Lung (tissue), 12 donors: ENCODE results near the gene CASP9. TPM values are rescaled to one million over a fixed set of nuclear protein-coding genes. Genes with fewer than 3 reads are reported as not detected.

Experiments
- ATAC-seq: fragments of 200-7000 bp; cut with Tn5 transposase; one replicate; pipeline ENCODE4 v1.9.1; 2020; ENCODE audit warnings: moderate number of reproducible peaks; ENCODE audit not compliant: insufficient read depth, low FRiP score
- DNase-seq, 3 donors: peaks; one replicate each; pipeline ENCODE4 v3.0.0-alpha.2; 2013 to 2017
- H3K27ac ChIP-seq, 2 donors: one replicate each; pipeline ENCODE4 v1.5.1; 2013; ENCODE audit warnings: mild to moderate bottlenecking in 2 of 2, moderate library complexity in 2 of 2, control low read depth in 1 of 2, inconsistent platforms in 1 of 2, low read depth in 1 of 2, low read length in 1 of 2
- H3K27me3 ChIP-seq, 3 donors: one replicate each; pipeline ENCODE4 v1.5.1; 2013; ENCODE audit warnings: low read length in 2 of 3; ENCODE audit not compliant: control insufficient read depth in 3 of 3, insufficient read depth in 3 of 3
- H3K36me3 ChIP-seq, 4 donors: one replicate each; pipeline ENCODE4 v1.5.1; 2013; ENCODE audit warnings: low read length in 4 of 4, mild to moderate bottlenecking in 1 of 4, moderate library complexity in 1 of 4; ENCODE audit not compliant: control insufficient read depth in 4 of 4, insufficient read depth in 4 of 4
- H3K4me1 ChIP-seq, 5 donors: one replicate each; pipeline ENCODE4 v1.5.1; 2013; ENCODE audit warnings: low read length in 5 of 5, mild to moderate bottlenecking in 2 of 5, moderate library complexity in 1 of 5; ENCODE audit not compliant: control insufficient read depth in 5 of 5, insufficient read depth in 5 of 5
- H3K4me3 ChIP-seq: one replicate; pipeline ENCODE4 v1.5.1; 2013; ENCODE audit warnings: mild to moderate bottlenecking, control low read depth, moderate library complexity
- H3K9ac ChIP-seq, 2 donors: one replicate each; pipeline ENCODE4 v1.5.1; 2013; ENCODE audit warnings: low read length in 2 of 2, control low read depth in 1 of 2; ENCODE audit not compliant: insufficient read depth in 1 of 2
- H3K9me3 ChIP-seq, 4 donors: one replicate each; pipeline ENCODE4 v1.5.1; 2013; ENCODE audit warnings: low read length in 3 of 4, mild to moderate bottlenecking in 1 of 4, moderate library complexity in 1 of 4; ENCODE audit not compliant: control insufficient read depth in 4 of 4, insufficient read depth in 3 of 4
- WGBS, 2 donors: extraction: QIAGEN DNeasy Blood & Tissue Kit; methylation state at CpG; one replicate each; pipeline ENCODE4 v1.1.7; 2013; 5-methylcytosine and 5-hydroxymethylcytosine counted together
- polyA plus RNA-seq, 2 donors: library from polyadenylated mRNA; stranded (reverse); fragments of 200-250 nt; gene quantifications; one replicate each; pipeline ENCODE4 v1.2.1, GENCODE V29; 2013
- total RNA-seq, 2 donors: library from RNA; depleted of rRNA in 1 of 2; stranded (reverse); fragments of >200 nt in 1 of 2; gene quantifications; one replicate each; pipeline ENCODE4 v1.2.1, GENCODE V29; 2014 to 2021
- TF ChIP-seq, protein P1 (sequence below): IDR thresholded peaks from 2 replicates; pipeline ENCODE4 v1.5.1; 2012; ENCODE audit warnings: mild to moderate bottlenecking; ENCODE audit errors: control extremely low read depth, extremely low read depth
- donor health status: control.
- donor health status: control.
- donor health status: Bipolar disorder and iron deficiency.
- donor health status: healthy.
- donor health status: DM: yes; HTN: yes; CAD: no.

The CASP9 gene
- total and polyA plus RNA-seq, 4 donors: 13.3 to 16.6 (median 13.8) TPM

GRCh38 chr1:15546641-15547040 is 22.6 kb upstream of the CASP9 start:
- Histone ChIP-seq H3K4me1 (no peaks in the 10 kb centered on the region), H3K27me3 (no peaks in the 10 kb centered on the region), H3K9me3 (no peaks in the 10 kb centered on the region), H3K4me3 (no peak overlapping the region), H3K36me3 (peaks cover 23 to 37% (median 31%) of the 10 kb centered on the region in 4 donors), H3K27ac (no peak overlapping the region), H3K9ac (no peak overlapping the region)
- WGBS, 2 donors: 95 to 97% methylated on average over 2 of the region's 2 CpGs
- TF ChIP-seq, protein P1, sequence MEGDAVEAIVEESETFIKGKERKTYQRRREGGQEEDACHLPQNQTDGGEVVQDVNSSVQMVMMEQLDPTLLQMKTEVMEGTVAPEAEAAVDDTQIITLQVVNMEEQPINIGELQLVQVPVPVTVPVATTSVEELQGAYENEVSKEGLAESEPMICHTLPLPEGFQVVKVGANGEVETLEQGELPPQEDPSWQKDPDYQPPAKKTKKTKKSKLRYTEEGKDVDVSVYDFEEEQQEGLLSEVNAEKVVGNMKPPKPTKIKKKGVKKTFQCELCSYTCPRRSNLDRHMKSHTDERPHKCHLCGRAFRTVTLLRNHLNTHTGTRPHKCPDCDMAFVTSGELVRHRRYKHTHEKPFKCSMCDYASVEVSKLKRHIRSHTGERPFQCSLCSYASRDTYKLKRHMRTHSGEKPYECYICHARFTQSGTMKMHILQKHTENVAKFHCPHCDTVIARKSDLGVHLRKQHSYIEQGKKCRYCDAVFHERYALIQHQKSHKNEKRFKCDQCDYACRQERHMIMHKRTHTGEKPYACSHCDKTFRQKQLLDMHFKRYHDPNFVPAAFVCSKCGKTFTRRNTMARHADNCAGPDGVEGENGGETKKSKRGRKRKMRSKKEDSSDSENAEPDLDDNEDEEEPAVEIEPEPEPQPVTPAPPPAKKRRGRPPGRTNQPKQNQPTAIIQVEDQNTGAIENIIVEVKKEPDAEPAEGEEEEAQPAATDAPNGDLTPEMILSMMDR: no peak
- no peak for ATAC-seq
- no peak for DNase-seq

DNA sequence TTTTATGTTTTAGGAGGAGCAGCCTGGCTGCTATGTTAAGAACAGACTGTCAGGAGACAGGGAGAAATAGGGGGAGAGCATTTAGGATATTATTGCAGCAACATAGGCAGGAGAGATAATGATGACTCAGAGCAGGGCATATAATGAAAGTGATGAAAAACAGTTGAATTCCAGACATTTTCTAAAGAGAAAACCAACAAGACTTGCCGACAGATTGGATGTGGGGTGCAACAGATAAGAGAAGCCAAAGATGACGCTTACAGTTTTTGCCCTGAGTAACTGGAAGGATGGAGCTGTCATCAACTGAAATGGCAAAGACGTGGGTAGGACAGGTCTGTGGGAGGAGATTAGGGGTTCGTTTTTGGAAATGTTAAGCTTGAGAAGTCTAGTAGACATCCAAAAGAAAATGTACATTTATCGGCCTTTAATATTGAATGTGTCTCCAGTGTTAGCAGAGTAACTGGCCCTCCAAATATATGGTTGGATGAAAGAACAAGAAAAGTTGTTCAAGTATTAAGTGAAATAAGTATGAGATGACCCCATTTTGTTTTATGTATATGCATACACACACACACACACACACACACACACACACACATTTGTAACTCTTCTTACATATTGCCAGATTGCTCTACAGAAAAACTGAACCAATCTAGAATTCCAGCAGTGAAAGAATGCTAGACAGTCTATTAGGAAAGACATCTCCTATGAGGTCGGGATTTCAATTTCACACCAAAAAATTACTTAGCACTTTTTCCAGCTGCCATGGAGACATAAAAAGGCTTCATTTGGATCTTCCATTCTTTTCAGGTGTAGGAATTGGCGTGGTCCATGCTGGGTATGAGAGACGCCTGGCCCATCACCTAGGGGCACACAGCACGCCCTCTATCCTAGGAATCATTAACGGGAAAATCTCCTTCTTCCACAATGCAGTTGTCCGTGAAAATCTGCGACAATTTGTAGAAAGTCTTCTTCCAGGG is 19.9 kb upstream of the CASP9 start:
- no peaks in the 10 kb centered on the region for H3K27me3 ChIP-seq
- 92 to 93% methylated on average over 12 of the region's 12 CpGs for WGBS, 2 donors
- TF ChIP-seq, protein P1: no peak
- H3K36me3 ChIP-seq: peaks cover 26 to 39% (median 33%) of the 10 kb centered on the region in 4 donors
- DNase-seq (no peak), ATAC-seq (no peak)
- H3K9ac ChIP-seq: no peak overlapping the region
- no peak overlapping the region for H3K27ac ChIP-seq
- no peaks in the 10 kb centered on the region for H3K9me3 ChIP-seq
- no peaks in the 10 kb centered on the region for H3K4me1 ChIP-seq
- no peak overlapping the region for H3K4me3 ChIP-seq

DNA sequence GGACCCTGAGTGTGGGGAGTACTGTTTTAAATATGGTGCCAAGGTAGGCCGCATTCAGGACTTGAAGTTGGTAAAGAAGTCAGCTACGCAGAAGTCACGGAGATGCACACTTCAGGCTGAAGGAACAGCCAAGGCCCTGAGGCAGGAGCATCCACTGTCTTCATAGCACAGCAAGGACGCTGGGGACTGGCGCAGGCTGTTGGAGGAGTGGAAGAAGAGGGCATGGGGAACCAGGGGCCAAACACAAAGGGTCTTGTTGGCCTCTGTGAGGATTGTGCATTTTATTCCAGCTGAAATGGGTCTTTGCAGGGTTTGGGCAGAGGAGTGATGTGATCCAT is 19.2 kb upstream of the CASP9 start:
- TF ChIP-seq, protein P1: no peak
- Histone ChIP-seq H3K36me3 (peaks cover 22 to 40% (median 32%) of the 10 kb centered on the region in 4 donors), H3K27ac (no peak overlapping the region), H3K9ac (no peak overlapping the region), H3K9me3 (no peaks in the 10 kb centered on the region), H3K27me3 (no peaks in the 10 kb centered on the region), H3K4me1 (no peaks in the 10 kb centered on the region), H3K4me3 (no peak overlapping the region)
- ATAC-seq: no peak
- 97 to 99% methylated on average over 5 of the region's 5 CpGs for WGBS, 2 donors
- no peak for DNase-seq
